OCI-LY7 (cell line): ENCODE results near the gene TMEM81.

Experiments
- EZH2phosphoT487 ChIP-seq: fragments of 200-600 bp; sonication (generic); IDR thresholded peaks from 2 replicates; pipeline ENCODE4 v1.6.1; 2018; ENCODE audit warnings: low read depth, borderline replicate concordance, mild to moderate bottlenecking, mixed run types, antibody characterized with exemption, low read length, moderate library complexity, mixed read lengths
- TF ChIP-seq, protein P1 (sequence below): fragments of 200-600 bp; sonication (generic); conservative IDR thresholded peaks from 2 replicates; pipeline ENCODE4 v1.5.1; 2014; ENCODE audit warnings: mild to moderate bottlenecking, antibody characterized with exemption, low read length, moderate library complexity, mixed read lengths

DNA sequence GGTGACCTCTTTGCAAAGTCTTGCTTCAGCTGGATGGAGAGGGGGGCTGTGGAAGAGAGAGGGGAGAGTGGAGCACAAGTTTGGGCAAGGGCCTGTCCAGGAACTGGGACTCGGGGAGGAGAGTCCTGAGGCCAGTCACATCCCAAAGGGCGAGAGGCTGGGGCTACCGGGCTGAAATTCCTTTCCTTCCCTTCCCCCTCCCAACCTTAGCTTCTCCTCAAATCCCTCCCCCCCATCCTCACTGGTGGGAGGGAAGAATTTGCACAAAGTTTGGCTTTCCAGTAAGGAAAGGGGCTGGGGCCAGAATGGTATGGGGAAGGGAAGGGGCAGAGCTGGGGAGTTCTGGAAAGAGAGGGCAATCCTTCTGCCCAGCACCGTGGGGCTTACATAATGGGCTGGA is 40.4 kb downstream of the TMEM81 start:
- TF ChIP-seq, protein P1, sequence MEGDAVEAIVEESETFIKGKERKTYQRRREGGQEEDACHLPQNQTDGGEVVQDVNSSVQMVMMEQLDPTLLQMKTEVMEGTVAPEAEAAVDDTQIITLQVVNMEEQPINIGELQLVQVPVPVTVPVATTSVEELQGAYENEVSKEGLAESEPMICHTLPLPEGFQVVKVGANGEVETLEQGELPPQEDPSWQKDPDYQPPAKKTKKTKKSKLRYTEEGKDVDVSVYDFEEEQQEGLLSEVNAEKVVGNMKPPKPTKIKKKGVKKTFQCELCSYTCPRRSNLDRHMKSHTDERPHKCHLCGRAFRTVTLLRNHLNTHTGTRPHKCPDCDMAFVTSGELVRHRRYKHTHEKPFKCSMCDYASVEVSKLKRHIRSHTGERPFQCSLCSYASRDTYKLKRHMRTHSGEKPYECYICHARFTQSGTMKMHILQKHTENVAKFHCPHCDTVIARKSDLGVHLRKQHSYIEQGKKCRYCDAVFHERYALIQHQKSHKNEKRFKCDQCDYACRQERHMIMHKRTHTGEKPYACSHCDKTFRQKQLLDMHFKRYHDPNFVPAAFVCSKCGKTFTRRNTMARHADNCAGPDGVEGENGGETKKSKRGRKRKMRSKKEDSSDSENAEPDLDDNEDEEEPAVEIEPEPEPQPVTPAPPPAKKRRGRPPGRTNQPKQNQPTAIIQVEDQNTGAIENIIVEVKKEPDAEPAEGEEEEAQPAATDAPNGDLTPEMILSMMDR = no peak
- TF ChIP-seq EZH2phosphoT487 = no peak
